K562 (cell line): ENCODE data around the gene ROR2. TPM values are rescaled to one million over a fixed set of nuclear protein-coding genes. Genes with fewer than 3 reads are reported as not detected.

ENCODE experiments used
- ARID1B ChIP-seq: fragments of 450-650 bp; IDR thresholded peaks from 2 replicates; pipeline ENCODE4 v1.6.1; 2016; ENCODE audit warnings: antibody characterized with exemption, mild to moderate bottlenecking, inconsistent platforms
- CBX2 ChIP-seq: fragments of 200-600 bp; sonication (generic); IDR thresholded peaks from one replicate; pipeline ENCODE4 v1.6.1; 2012; ENCODE audit warnings: mild to moderate bottlenecking, low read length, inconsistent platforms; ENCODE audit not compliant: insufficient read depth, poor library complexity, severe bottlenecking
- ETV6 ChIP-seq, 3 experiments: fragments of 150-350 bp in 1 of 3; sonication (generic) in 1 of 3; formaldehyde crosslinking in 1 of 3; IDR thresholded peaks; 2 replicates each; pipeline versions ENCODE4 v1.6.1 to v1.8.0; 2014 to 2022; ENCODE audit warnings: borderline replicate concordance in 2 of 3, low read depth in 2 of 3, antibody characterized with exemption in 1 of 3, low read length in 1 of 3, mild to moderate bottlenecking in 1 of 3, missing genetic modification reagents in 1 of 3
- FOXA3 ChIP-seq, 2 experiments: fragments of 450-650 bp in 1 of 2; sonication (generic) in 1 of 2; formaldehyde crosslinking; IDR thresholded peaks in 1 of 2; conservative IDR thresholded peaks in 1 of 2; 2 replicates each; pipeline versions ENCODE4 v1.4.0 to v1.8.0; 2020 to 2022; ENCODE audit warnings: mild to moderate bottlenecking in 2 of 2, missing genetic modification reagents in 1 of 2
- HMG20A ChIP-seq: fragments of 450-650 bp; formaldehyde crosslinking; conservative IDR thresholded peaks from 2 replicates; pipeline ENCODE4 v1.4.0; 2020; ENCODE audit warnings: mild to moderate bottlenecking, mixed read lengths
- HMGN3 ChIP-seq: IDR thresholded peaks from 2 replicates; pipeline ENCODE4 v1.6.1; 2011; ENCODE audit warnings: borderline replicate concordance, low read depth, mild to moderate bottlenecking, mixed read lengths, low read length; ENCODE audit not compliant: insufficient read length; ENCODE audit errors: extremely low read depth
- JUNB ChIP-seq: fragments of 450-650 bp; formaldehyde crosslinking; conservative IDR thresholded peaks from 2 replicates; pipeline ENCODE4 v1.4.0; 2020; ENCODE audit warnings: mild to moderate bottlenecking
- LARP7 ChIP-seq: fragments of 450-650 bp; IDR thresholded peaks from 2 replicates; pipeline ENCODE4 v1.6.1; 2016
- NR2C2 ChIP-seq, 2 experiments: fragments of 200-800 bp in 1 of 2; sonication (Bioruptor generic) in 1 of 2; sonication (generic) in 1 of 2; formaldehyde crosslinking in 1 of 2; IDR thresholded peaks; 2 replicates each; pipeline versions ENCODE4 v1.6.1 to v1.8.0; 2016 to 2022; ENCODE audit warnings: mild to moderate bottlenecking in 1 of 2, missing compliant biosample characterization in 1 of 2, missing genetic modification characterization in 1 of 2, missing genetic modification reagents in 1 of 2
- POLR3G ChIP-seq: IDR thresholded peaks from 2 replicates; pipeline ENCODE4 v1.6.1; 2011; ENCODE audit not compliant: insufficient read length, insufficient replicate concordance; ENCODE audit errors: extremely low read depth
- PTTG1 ChIP-seq: fragments of 450-650 bp; IDR thresholded peaks from 2 replicates; pipeline ENCODE4 v1.6.1; 2016; ENCODE audit warnings: low read depth, mild to moderate bottlenecking, missing genetic modification characterization, missing compliant biosample characterization
- RAD51 ChIP-seq: fragments of 450-650 bp; IDR thresholded peaks from 2 replicates; pipeline ENCODE4 v1.7.1; 2016; ENCODE audit warnings: low read depth, mild to moderate bottlenecking, borderline replicate concordance
- SMARCE1 ChIP-seq: fragments of 450-650 bp; IDR thresholded peaks from 2 replicates; pipeline ENCODE4 v1.7.1; 2016; ENCODE audit warnings: mild to moderate bottlenecking
- SPI1 ChIP-seq: IDR thresholded peaks from 2 replicates; pipeline ENCODE4 v1.6.1; 2011; ENCODE audit warnings: low read depth, low read length, control low read depth, borderline replicate concordance
- TBL1XR1 ChIP-seq, 2 experiments: IDR thresholded peaks; 2 replicates each; pipeline ENCODE4 v1.6.1; 2012; ENCODE audit warnings: improper control_type of control experiment in 2 of 2, low read length in 2 of 2, mild to moderate bottlenecking in 1 of 2
- TCF3 ChIP-seq: sonication (generic); formaldehyde crosslinking; IDR thresholded peaks from 2 replicates; pipeline ENCODE4 v1.4.0; 2020; ENCODE audit warnings: mild to moderate bottlenecking, missing genetic modification reagents
- TRIM28 ChIP-seq: fragments of 450-650 bp; IDR thresholded peaks from 2 replicates; pipeline ENCODE4 v1.6.1; 2017
- U2AF2 ChIP-seq: fragments of 200-400 bp; formaldehyde crosslinking; optimal IDR thresholded peaks from 2 replicates; pipeline ENCODE3; 2017; ENCODE audit warnings: low read depth, mild to moderate bottlenecking, low read length
- ZFPM2 ChIP-seq: fragments of 250-450 bp; sonication (Bioruptor Pico); IDR thresholded peaks from 2 replicates; pipeline ENCODE4 v1.5.1; 2022; ENCODE audit warnings: mild to moderate bottlenecking
- ZNF311 ChIP-seq: fragments of 250-450 bp; sonication (Bioruptor Pico); IDR thresholded peaks from 2 replicates; pipeline ENCODE4 v1.4.0; 2020; ENCODE audit warnings: mild to moderate bottlenecking, moderate library complexity
- ZNF551 ChIP-seq: fragments of 250-450 bp; sonication (Bioruptor Pico); IDR thresholded peaks from 2 replicates; pipeline ENCODE4 v1.5.0; 2021; ENCODE audit warnings: mild to moderate bottlenecking, moderate library complexity
- ZSCAN29 ChIP-seq: fragments of 450-650 bp; IDR thresholded peaks from 2 replicates; pipeline ENCODE4 v1.6.1; 2017
- polyA plus RNA-seq, 8 experiments: library from polyadenylated mRNA; depleted of rRNA in 4 of 8; stranded (reverse) in 5 of 8; unstranded in 3 of 8; fragments of >200 nt; fragmentation: Nextera tagmentation in 2 of 8; fragmentation: Illumina TruSeq in 1 of 8; extraction: Ambion mirVana in 2 of 8; extraction: Trizol in 1 of 8; gene quantifications; 2 replicates each; pipeline versions ENCODE4 v1.2.1 to v1.2.3, GENCODE V29; 2011 to 2014; ENCODE audit warnings: inconsistent platforms in 1 of 8, missing spikeins in 1 of 8
- total RNA-seq, 7 experiments: library from RNA; depleted of rRNA in 6 of 7; stranded (reverse); fragments of >200 nt in 6 of 7; fragmentation: Illumina TruSeq in 2 of 7; extraction: Trizol in 2 of 7; gene quantifications; 2 replicates each; pipeline versions ENCODE4 v1.2.1 to v1.2.3, GENCODE V29; 2011 to 2021; ENCODE audit warnings: low replicate concordance in 1 of 7
- TF ChIP-seq, protein P1 (sequence below): sonication (generic); IDR thresholded peaks from 2 replicates; pipeline ENCODE4 v1.6.1; 2016
- TF ChIP-seq, protein P2 (sequence below): fragments of 450-650 bp; IDR thresholded peaks from 2 replicates; pipeline ENCODE4 v1.6.1; 2018; ENCODE audit not compliant: partially characterized antibody

The ROR2 gene
- total and polyA plus RNA-seq, 9 of the 15 experiments (the other 6 are each of a cell fraction or from before 2014, with no cell fraction given), result 5.6 to 33.8 (median 15.3) TPM

DNA sequence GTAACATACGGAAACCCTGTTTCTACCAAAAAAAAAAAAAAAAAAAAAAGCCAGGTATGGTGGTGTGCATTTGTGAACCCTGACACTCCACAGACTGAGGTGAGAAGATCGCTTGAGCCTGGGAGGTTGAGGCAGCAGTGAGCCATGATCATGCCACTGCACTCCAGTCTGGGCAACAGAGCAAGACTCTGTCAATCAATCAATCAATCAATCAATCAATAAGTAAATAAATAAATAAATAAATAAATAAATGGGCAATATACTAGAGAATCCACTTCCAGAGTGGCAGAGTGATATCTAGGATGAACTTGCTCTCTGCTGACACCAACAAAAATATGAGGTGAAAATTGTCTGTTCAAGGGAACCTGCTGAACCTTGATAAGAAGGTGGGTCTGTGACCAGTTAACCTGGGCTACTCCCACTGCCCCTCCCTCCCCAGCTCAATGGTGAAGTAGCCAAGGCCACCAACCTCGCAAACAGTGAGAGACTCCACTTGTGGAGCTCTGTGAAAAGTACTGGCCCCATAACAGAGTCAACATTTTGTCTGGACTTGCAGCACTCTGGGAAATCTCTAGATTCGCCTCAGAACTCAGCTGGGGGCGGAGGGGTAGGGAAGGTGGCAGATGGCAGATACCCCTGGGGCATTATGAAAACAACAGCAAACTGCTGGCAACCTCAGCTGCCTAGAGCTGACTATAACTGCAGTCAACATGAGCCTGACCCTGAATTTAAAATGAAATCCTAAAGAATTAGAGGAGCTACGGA, 163.7 kb downstream of the ROR2 start (continued):
- TF ChIP-seq ZNF311 (CRISPR knock-in tag) (no peak), HMG20A (no peak), ZFPM2 (CRISPR knock-in tag) (no peak), FOXA3 (CRISPR knock-in tag; conservative IDR thresholded peaks at IDR 0.05 in 1 of 2, IDR thresholded peaks at IDR 0.05 in 1 of 2) (no peak), POLR3G (no peak), ZNF551 (no peak), TRIM28 (no peak), ARID1B (peak; percentile 65), U2AF2 (no peak), ETV6 (IDR thresholded peaks at IDR 0.05; ENCODE audit: borderline replicate concordance in 1 of 2, low read depth in 2 of 2, low read length in 1 of 2) (no peak), ETV6 (CRISPR knock-in tag; IDR thresholded peaks at IDR 0.05; ENCODE audit: borderline replicate concordance) (no peak), PTTG1 (tag) (no peak), JUNB (CRISPR knock-in tag) (no peak), RAD51 (no peak), TCF3 (peak; percentile 76), SPI1 (no peak), NR2C2 (CRISPR knock-in tag; IDR thresholded peaks at IDR 0.05) (no peak), NR2C2 (tag; IDR thresholded peaks at IDR 0.05) (no peak), TBL1XR1 (IDR thresholded peaks at IDR 0.05; ENCODE audit: low read length in 2 of 2) (no peak), ZSCAN29 (no peak), CBX2 (no peak), SMARCE1 (peak; percentile 31; the same call in 1 of the 2 replicates), HMGN3 (no peak), LARP7 (no peak)
- TF ChIP-seq, protein P1, sequence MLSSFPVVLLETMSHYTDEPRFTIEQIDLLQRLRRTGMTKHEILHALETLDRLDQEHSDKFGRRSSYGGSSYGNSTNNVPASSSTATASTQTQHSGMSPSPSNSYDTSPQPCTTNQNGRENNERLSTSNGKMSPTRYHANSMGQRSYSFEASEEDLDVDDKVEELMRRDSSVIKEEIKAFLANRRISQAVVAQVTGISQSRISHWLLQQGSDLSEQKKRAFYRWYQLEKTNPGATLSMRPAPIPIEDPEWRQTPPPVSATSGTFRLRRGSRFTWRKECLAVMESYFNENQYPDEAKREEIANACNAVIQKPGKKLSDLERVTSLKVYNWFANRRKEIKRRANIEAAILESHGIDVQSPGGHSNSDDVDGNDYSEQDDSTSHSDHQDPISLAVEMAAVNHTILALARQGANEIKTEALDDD, result peak; percentile 63; the same call in 1 of the 2 replicates
- TF ChIP-seq, protein P2, sequence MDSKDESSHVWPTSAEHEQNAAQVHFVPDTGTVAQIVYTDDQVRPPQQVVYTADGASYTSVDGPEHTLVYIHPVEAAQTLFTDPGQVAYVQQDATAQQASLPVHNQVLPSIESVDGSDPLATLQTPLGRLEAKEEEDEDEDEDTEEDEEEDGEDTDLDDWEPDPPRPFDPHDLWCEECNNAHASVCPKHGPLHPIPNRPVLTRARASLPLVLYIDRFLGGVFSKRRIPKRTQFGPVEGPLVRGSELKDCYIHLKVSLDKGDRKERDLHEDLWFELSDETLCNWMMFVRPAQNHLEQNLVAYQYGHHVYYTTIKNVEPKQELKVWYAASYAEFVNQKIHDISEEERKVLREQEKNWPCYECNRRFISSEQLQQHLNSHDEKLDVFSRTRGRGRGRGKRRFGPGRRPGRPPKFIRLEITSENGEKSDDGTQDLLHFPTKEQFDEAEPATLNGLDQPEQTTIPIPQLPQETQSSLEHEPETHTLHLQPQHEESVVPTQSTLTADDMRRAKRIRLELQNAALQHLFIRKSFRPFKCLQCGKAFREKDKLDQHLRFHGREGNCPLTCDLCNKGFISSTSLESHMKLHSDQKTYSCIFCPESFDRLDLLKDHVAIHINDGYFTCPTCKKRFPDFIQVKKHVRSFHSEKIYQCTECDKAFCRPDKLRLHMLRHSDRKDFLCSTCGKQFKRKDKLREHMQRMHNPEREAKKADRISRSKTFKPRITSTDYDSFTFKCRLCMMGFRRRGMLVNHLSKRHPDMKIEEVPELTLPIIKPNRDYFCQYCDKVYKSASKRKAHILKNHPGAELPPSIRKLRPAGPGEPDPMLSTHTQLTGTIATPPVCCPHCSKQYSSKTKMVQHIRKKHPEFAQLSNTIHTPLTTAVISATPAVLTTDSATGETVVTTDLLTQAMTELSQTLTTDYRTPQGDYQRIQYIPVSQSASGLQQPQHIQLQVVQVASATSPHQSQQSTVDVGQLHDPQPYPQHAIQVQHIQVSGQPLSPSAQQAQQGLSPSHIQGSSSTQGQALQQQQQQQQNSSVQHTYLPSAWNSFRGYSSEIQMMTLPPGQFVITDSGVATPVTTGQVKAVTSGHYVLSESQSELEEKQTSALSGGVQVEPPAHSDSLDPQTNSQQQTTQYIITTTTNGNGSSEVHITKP, result no peak
